ENCODE measurements around the gene NR1D1. TPM values are rescaled to one million over a fixed set of nuclear protein-coding genes. Genes with fewer than 3 reads are reported as not detected.

NR1D1 gene
- total RNA-seq, 1 donor from 2014 or later, result 5.7 TPM

GRCh38 chr17:40064971-40065768 is 35.2 kb downstream of the NR1D1 start:
- Mint-ChIP-seq H3K27ac (peak overlapping the region; percentile 58), H3K4me3 (peak overlapping the region; percentile 87), H3K36me3 (no peaks in the 10 kb centered on the region), H3K27me3 (peaks cover 6% of the 10 kb centered on the region), H3K9me3 (no peaks in the 10 kb centered on the region), H3K4me1 (ENCODE audit: unreplicated experiment) (peaks cover 61% of the 10 kb centered on the region)
- TF ChIP-seq, protein P1, sequence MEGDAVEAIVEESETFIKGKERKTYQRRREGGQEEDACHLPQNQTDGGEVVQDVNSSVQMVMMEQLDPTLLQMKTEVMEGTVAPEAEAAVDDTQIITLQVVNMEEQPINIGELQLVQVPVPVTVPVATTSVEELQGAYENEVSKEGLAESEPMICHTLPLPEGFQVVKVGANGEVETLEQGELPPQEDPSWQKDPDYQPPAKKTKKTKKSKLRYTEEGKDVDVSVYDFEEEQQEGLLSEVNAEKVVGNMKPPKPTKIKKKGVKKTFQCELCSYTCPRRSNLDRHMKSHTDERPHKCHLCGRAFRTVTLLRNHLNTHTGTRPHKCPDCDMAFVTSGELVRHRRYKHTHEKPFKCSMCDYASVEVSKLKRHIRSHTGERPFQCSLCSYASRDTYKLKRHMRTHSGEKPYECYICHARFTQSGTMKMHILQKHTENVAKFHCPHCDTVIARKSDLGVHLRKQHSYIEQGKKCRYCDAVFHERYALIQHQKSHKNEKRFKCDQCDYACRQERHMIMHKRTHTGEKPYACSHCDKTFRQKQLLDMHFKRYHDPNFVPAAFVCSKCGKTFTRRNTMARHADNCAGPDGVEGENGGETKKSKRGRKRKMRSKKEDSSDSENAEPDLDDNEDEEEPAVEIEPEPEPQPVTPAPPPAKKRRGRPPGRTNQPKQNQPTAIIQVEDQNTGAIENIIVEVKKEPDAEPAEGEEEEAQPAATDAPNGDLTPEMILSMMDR (conservative IDR thresholded peaks at IDR 0.05), result no peak
- no peak for DNase-seq (ENCODE audit: extremely low spot score, unreplicated experiment)

GRCh38 chr17:40063901-40064531 is 36.4 kb downstream of the NR1D1 start:
- no peak for DNase-seq (ENCODE audit: extremely low spot score, unreplicated experiment)
- peaks cover 50% of the 10 kb centered on the region for H3K4me1 Mint-ChIP-seq (ENCODE audit: unreplicated experiment)
- TF ChIP-seq, protein P1 (conservative IDR thresholded peaks at IDR 0.05), result no peak

GRCh38 chr17:40063187-40063771 is 37.1 kb downstream of the NR1D1 start:
- Mint-ChIP-seq H3K27ac (no peak overlapping the region), H3K4me1 (ENCODE audit: unreplicated experiment) (peaks cover 44% of the 10 kb centered on the region), H3K27me3 (peaks cover 7% of the 10 kb centered on the region)

More at GRCh38 chr17:40063901-40064531, 36.4 kb downstream of the NR1D1 start:
- Mint-ChIP-seq H3K27me3 (peaks cover 6% of the 10 kb centered on the region), H3K4me3 (peak overlapping the region; percentile 87), H3K36me3 (no peaks in the 10 kb centered on the region), H3K27ac (peak overlapping the region; percentile 58), H3K9me3 (no peaks in the 10 kb centered on the region)

GRCh38 chr17:40062329-40063186 is 37.8 kb downstream of the NR1D1 start, which contains the start of gene THRA:
TSS of gene THRA (plus strand) at chr17:40062965. CDS start at chr17:40074489, 11,524 bp downstream.
- Mint-ChIP-seq H3K36me3 (no peaks in the 10 kb centered on the region), H3K27me3 (peaks cover 12% of the 10 kb centered on the region), H3K27ac (peak within 1 kb of the TSS; percentile 85), H3K4me3 (peak within 1 kb of the TSS; percentile 87), H3K9me3 (no peaks in the 10 kb centered on the region), H3K4me1 (ENCODE audit: unreplicated experiment) (peaks cover 38% of the 10 kb centered on the region)
- TF ChIP-seq, protein P1 (conservative IDR thresholded peaks at IDR 0.05), result peak; percentile 12
- no peak for DNase-seq (ENCODE audit: extremely low spot score, unreplicated experiment)

More at GRCh38 chr17:40063187-40063771, 37.1 kb downstream of the NR1D1 start:
- DNase-seq (ENCODE audit: extremely low spot score, unreplicated experiment), result no peak
- peak overlapping the region; percentile 87 for H3K4me3 Mint-ChIP-seq
- no peaks in the 10 kb centered on the region for H3K9me3 Mint-ChIP-seq
- no peaks in the 10 kb centered on the region for H3K36me3 Mint-ChIP-seq
- TF ChIP-seq, protein P1 (conservative IDR thresholded peaks at IDR 0.05), result peak; percentile 16

- H3K4me3 Mint-ChIP-seq, result peak overlapping the region; percentile 84
- no peaks in the 10 kb centered on the region for H3K36me3 Mint-ChIP-seq
- no peaks in the 10 kb centered on the region for H3K9me3 Mint-ChIP-seq
- peaks cover 30% of the 10 kb centered on the region for H3K4me1 Mint-ChIP-seq (ENCODE audit: unreplicated experiment)
- TF ChIP-seq, protein P1 (conservative IDR thresholded peaks at IDR 0.05), result no peak
- DNase-seq (ENCODE audit: extremely low spot score, unreplicated experiment), result no peak
- peak overlapping the region; percentile 85 for H3K27ac Mint-ChIP-seq
- H3K27me3 Mint-ChIP-seq, result peaks cover 15% of the 10 kb centered on the region
These were observed 38.8 kb downstream of the NR1D1 start for GRCh38 chr17:40061609-40062038.

All from type B pancreatic cell (in vitro differentiated cells).